Measurements from ENCODE around the gene SLC13A2.

DNA sequence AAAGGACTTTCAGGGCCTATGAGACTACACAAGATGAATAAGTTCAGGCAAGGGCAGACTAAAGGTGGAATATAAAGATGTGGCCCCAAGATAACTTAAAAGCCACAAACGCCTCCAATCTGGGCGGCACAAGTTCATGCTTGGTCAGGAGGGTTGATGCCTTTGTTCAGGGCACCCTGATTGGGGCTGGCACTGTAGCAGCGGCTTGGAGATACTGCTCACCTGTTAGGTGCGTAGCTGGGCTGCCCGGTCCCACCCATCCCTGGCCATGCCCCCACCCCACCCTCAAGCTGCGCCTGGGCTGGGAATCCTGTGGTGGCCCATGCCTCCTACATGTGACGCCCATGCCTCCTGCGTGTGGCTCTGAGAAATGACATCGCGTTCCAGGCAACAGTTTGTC, 12.5 kb upstream of the SLC13A2 start:
- no peak for TF ChIP-seq POLR2A (IDR thresholded peaks at IDR 0.05)
- TF ChIP-seq, protein P1, sequence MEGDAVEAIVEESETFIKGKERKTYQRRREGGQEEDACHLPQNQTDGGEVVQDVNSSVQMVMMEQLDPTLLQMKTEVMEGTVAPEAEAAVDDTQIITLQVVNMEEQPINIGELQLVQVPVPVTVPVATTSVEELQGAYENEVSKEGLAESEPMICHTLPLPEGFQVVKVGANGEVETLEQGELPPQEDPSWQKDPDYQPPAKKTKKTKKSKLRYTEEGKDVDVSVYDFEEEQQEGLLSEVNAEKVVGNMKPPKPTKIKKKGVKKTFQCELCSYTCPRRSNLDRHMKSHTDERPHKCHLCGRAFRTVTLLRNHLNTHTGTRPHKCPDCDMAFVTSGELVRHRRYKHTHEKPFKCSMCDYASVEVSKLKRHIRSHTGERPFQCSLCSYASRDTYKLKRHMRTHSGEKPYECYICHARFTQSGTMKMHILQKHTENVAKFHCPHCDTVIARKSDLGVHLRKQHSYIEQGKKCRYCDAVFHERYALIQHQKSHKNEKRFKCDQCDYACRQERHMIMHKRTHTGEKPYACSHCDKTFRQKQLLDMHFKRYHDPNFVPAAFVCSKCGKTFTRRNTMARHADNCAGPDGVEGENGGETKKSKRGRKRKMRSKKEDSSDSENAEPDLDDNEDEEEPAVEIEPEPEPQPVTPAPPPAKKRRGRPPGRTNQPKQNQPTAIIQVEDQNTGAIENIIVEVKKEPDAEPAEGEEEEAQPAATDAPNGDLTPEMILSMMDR (IDR thresholded peaks at IDR 0.05) = no peak

Measured in testis (tissue), 2 donors.